Trophoblast cell (in vitro differentiated cells and primary cell): ENCODE data around the gene DNAH3.
"Not testable (repeated sequence)": the region's sequence is repeated elsewhere in the genome, so short reads cannot be mapped to it uniquely, and the experiment has no call there.

Experiments
- DNase-seq, 2 donors: peaks; one replicate each; pipeline ENCODE4 v3.0.0-alpha.2; 2016
- H2AFZ ChIP-seq: 2 replicates; pipeline ENCODE4 v1.6.1; 2013; ENCODE audit warnings: low read length, moderate library complexity, mild to moderate bottlenecking; ENCODE audit not compliant: insufficient read depth, poor library complexity
- H2AK5ac ChIP-seq: 2 replicates; pipeline ENCODE4 v1.6.1; 2013; ENCODE audit warnings: mild to moderate bottlenecking, low read length
- H2BK120ac ChIP-seq: 2 replicates; pipeline ENCODE4 v1.6.1; 2013; ENCODE audit warnings: low read length, mild to moderate bottlenecking, moderate library complexity; ENCODE audit not compliant: insufficient read depth, poor library complexity
- H2BK12ac ChIP-seq: 2 replicates; pipeline ENCODE4 v1.6.1; 2013; ENCODE audit warnings: mild to moderate bottlenecking, low read length, moderate library complexity
- H2BK5ac ChIP-seq: 2 replicates; pipeline ENCODE4 v1.6.1; 2013; ENCODE audit warnings: low read length, low read depth, moderate library complexity, mild to moderate bottlenecking; ENCODE audit not compliant: poor library complexity
- H3K14ac ChIP-seq: 2 replicates; pipeline ENCODE4 v1.6.1; 2013; ENCODE audit warnings: mild to moderate bottlenecking, low read length
- H3K18ac ChIP-seq: 2 replicates; pipeline ENCODE4 v1.6.1; 2013; ENCODE audit warnings: mild to moderate bottlenecking, low read length
- H3K23ac ChIP-seq: 2 replicates; pipeline ENCODE4 v1.6.1; 2013; ENCODE audit warnings: low read length
- H3K27ac ChIP-seq: 2 replicates; pipeline ENCODE4 v1.5.1; 2013; ENCODE audit warnings: low read depth, mild to moderate bottlenecking, inconsistent platforms, low read length, moderate library complexity
- H3K27me3 ChIP-seq: 2 replicates; pipeline ENCODE4 v1.6.1; 2013; ENCODE audit warnings: inconsistent platforms, mild to moderate bottlenecking, low read length, moderate library complexity; ENCODE audit not compliant: insufficient read depth
- H3K36me3 ChIP-seq, 2 experiments: 1 replicate in 1 of 2; 2 replicates in 1 of 2; pipeline ENCODE4 v1.6.1; 2013; ENCODE audit warnings: low read length in 2 of 2, mild to moderate bottlenecking in 2 of 2, moderate library complexity in 1 of 2; ENCODE audit not compliant: insufficient read depth in 2 of 2, control insufficient read depth in 1 of 2
- H3K4ac ChIP-seq: 2 replicates; pipeline ENCODE4 v1.6.1; 2013; ENCODE audit warnings: low read depth, mild to moderate bottlenecking, low read length, moderate library complexity
- H3K4me1 ChIP-seq, 2 experiments: 1 replicate in 1 of 2; 2 replicates in 1 of 2; pipeline ENCODE4 v1.6.1; 2013; ENCODE audit warnings: low read length in 2 of 2, mild to moderate bottlenecking in 2 of 2, moderate library complexity in 1 of 2; ENCODE audit not compliant: insufficient read depth in 2 of 2, control insufficient read depth in 1 of 2
- H3K4me2 ChIP-seq: 2 replicates; pipeline ENCODE4 v1.6.1; 2013; ENCODE audit warnings: inconsistent platforms, mild to moderate bottlenecking, low read length, moderate library complexity
- H3K4me3 ChIP-seq: 2 replicates; pipeline ENCODE4 v1.5.1; 2013; ENCODE audit warnings: mild to moderate bottlenecking, low read depth, low read length, inconsistent platforms
- H3K79me1 ChIP-seq: one replicate; pipeline ENCODE4 v1.6.1; 2013; ENCODE audit warnings: low read length
- H3K79me2 ChIP-seq: 2 replicates; pipeline ENCODE4 v1.6.1; 2013; ENCODE audit warnings: low read length, mild to moderate bottlenecking; ENCODE audit not compliant: control insufficient read depth, insufficient read depth, poor library complexity
- H3K9ac ChIP-seq: 2 replicates; pipeline ENCODE4 v1.6.1; 2013; ENCODE audit warnings: mild to moderate bottlenecking, low read length
- H3K9me3 ChIP-seq: 2 replicates; pipeline ENCODE4 v1.6.1; 2013; ENCODE audit warnings: low read depth, mild to moderate bottlenecking, control low read depth, inconsistent platforms, low read length; ENCODE audit not compliant: insufficient read depth
- H4K12ac ChIP-seq: 2 replicates; pipeline ENCODE4 v1.6.1; 2013; ENCODE audit warnings: low read depth, mild to moderate bottlenecking, low read length, moderate library complexity
- H4K8ac ChIP-seq: 2 replicates; pipeline ENCODE4 v1.6.1; 2013; ENCODE audit warnings: low read depth, mild to moderate bottlenecking, low read length, moderate library complexity
- H4K91ac ChIP-seq: one replicate; pipeline ENCODE4 v1.6.1; 2013; ENCODE audit warnings: low read depth, mild to moderate bottlenecking, low read length, moderate library complexity
- WGBS: extraction: QIAGEN DNeasy Blood & Tissue Kit; methylation state at CpG from one replicate; pipeline ENCODE4 v1.1.7; 2013; ENCODE audit warnings: missing lambda C conversion rate; ENCODE audit not compliant: insufficient read length, insufficient coverage; ENCODE audit errors: extremely low coverage; 5-methylcytosine and 5-hydroxymethylcytosine counted together

The DNAH3 gene

DNA sequence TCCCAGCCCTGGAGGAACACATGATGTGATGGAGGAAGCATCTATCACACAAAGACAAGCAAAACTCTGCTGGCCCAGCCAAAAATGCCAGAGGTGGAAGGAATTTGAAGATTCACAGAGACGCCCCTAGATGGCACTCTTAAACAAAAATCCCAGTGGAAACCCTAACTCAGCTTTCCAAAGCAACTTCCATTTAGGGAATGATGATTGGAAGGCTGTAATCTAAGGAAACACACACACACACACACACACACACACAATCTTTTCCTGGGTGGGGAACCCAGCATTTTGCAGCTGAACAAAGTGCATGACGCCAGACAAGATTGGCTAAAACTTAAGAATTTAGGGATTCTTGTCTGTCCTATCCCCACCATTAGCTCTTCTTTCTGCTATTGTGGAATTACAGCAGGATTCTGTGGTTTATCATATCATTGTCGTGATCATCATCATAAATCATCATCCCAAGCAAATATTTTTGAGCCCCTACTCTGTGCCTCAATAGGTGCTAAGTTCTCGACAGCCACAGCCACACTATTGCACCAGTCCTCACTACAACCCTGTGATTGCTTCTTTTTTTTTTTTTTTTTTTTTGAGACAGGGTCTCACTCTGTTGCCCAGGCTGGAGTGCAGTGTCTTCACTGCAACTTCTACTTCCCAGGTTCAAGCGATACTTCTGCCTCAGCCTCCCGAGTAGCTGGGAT, 6.3 kb upstream of the DNAH3 start:
- Histone ChIP-seq H2AK5ac (no peak overlapping the region), H3K27ac (no peak overlapping the region), H3K4me2 (no peak overlapping the region), H3K9ac (no peak overlapping the region), H4K12ac (no peak overlapping the region), H3K9me3 (no peaks in the 10 kb centered on the region), H3K79me1 (peaks cover 6% of the 10 kb centered on the region), H3K79me2 (peaks cover 2% of the 10 kb centered on the region), H3K4me1 (peaks cover 5 to 6% of the 10 kb centered on the region in 2 experiments), H4K91ac (no peak overlapping the region), H3K27me3 (no peaks in the 10 kb centered on the region), H3K18ac (no peak overlapping the region), H4K8ac (no peak overlapping the region), H2BK12ac (no peak overlapping the region), H3K4ac (no peak overlapping the region), H2BK5ac (no peak overlapping the region), H3K4me3 (no peak overlapping the region), H3K14ac (no peak overlapping the region), H2BK120ac (no peak overlapping the region), H2AFZ (no peak overlapping the region), H3K36me3 (peaks cover 0 to 3% of the 10 kb centered on the region in 2 experiments), H3K23ac (no peak overlapping the region)
- DNase-seq = peak; percentile 27 to 78
- no CpG with 5 or more reads among the region's 6 CpGs for WGBS

DNA sequence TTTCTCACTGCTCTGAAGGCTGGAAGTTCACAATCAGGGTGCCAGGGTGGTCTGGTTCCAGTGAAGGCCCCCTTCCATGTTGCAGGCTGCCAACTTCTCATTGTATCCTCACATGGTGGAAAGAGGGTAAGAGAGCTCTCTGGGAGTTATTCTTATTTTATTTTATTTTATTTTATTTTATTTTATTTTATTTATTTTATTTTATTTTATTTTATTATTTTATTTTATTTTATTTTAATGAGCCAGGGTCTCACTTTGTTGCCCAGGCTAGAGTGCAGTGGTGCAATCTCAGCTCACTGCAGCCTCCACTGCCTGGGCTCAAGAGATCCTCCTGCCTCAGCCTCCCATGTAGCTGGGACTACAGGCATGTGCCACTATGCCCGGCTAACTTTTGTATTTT, 5.4 kb upstream of the DNAH3 start:
- H3K27ac ChIP-seq, H2BK5ac ChIP-seq, H2AFZ ChIP-seq, H3K18ac ChIP-seq, H3K4me2 ChIP-seq, H3K4me1 ChIP-seq, H3K27me3 ChIP-seq, H4K12ac ChIP-seq, H3K9me3 ChIP-seq, H3K14ac ChIP-seq, H2AK5ac ChIP-seq, H4K8ac ChIP-seq, DNase-seq, H4K91ac ChIP-seq, H2BK120ac ChIP-seq, H3K4ac ChIP-seq, H3K9ac ChIP-seq, H3K36me3 ChIP-seq, H3K79me1 ChIP-seq, H3K79me2 ChIP-seq, H3K4me3 ChIP-seq, H2BK12ac ChIP-seq, H3K23ac ChIP-seq: not testable (repeated sequence)
- no CpG with 5 or more reads among the region's 1 CpG for WGBS

DNA sequence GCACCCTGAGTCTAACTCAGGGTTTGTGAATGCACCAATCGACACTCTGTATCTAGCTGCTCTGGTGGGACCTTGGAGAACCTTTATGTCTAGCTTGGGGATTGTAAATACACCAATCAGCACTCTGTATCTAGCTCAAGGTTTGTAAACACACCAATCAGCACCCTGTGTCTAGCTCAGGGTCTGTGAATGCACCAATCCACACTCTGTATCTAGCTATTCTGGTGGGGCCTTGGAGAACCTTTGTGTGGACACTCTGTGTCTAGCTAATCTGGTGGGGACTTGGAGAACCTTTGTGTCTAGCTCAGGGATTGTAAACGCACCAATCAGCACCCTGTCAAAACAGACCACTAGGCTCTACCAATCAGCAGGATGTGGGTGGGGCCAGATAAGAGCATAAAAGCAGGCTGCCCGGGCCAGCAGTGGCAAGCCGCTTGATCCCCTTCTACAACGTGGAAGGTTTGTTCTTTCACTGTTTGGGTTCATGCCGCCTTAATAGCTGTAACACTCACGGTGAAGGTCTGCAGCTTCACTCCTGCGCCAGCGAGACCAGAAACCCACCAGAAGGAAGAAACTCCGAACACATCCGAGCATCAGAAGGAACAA, 2.6 kb upstream of the DNAH3 start:
- not testable (repeated sequence) for H3K9me3 ChIP-seq, H3K36me3 ChIP-seq, H3K4me3 ChIP-seq, H2AFZ ChIP-seq, H4K12ac ChIP-seq, H3K18ac ChIP-seq, H3K23ac ChIP-seq, H2BK120ac ChIP-seq, H2BK12ac ChIP-seq, H3K4me1 ChIP-seq, DNase-seq, H3K79me1 ChIP-seq, H3K4me2 ChIP-seq, H4K8ac ChIP-seq, H3K27me3 ChIP-seq, H4K91ac ChIP-seq, H2AK5ac ChIP-seq, H3K79me2 ChIP-seq, H3K4ac ChIP-seq, H3K14ac ChIP-seq, H3K27ac ChIP-seq, H3K9ac ChIP-seq, H2BK5ac ChIP-seq
- no CpG with 5 or more reads among the region's 11 CpGs for WGBS

DNA sequence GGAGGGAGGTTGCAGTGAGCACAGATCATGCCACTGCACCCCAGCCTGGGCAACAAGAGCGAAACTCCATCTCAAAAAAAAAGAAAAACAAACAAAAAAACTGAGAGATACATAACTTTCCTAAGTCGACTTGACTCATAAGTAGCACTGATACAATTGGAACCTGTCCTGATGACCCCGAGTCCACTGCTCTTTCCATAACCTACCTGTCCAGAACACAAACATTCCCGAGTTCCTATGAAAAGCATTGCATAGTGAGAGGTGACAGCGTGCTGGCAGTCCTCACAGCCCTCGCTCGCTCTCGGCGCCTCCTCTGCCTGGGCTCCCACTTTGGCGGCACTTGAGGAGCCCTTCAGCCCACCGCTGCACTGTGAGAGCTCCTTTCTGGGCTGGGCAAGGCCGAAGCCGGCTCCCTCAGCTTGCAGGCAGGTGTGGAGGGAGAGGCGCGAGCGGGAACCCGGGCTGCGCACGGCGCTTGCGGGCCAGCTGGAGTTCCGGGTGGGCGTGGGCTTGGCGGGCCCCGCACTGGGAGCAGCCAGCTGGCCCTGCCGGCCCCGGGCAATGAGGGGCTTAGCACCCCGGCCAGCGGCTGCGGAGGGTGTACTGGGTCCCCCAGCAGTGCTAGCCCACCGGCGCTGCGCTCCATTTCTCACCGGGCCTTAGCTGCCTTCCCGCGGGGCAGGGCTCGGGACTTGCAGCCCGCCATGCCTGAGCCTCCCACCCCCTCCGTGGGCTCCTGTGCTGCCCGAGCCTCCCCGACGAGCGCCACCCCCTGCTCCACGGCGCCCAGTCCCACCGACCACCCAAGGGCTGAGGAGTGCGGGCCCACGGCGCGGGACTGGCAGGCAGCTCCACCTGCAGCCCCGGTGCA, 1.7 kb upstream of the DNAH3 start:
- H2BK5ac ChIP-seq, H3K27ac ChIP-seq, H4K12ac ChIP-seq, H2BK12ac ChIP-seq, H2BK120ac ChIP-seq, H3K9ac ChIP-seq, H3K79me1 ChIP-seq, H3K36me3 ChIP-seq, H2AK5ac ChIP-seq, H3K18ac ChIP-seq, H2AFZ ChIP-seq, H4K91ac ChIP-seq, DNase-seq, H3K27me3 ChIP-seq, H3K14ac ChIP-seq, H4K8ac ChIP-seq, H3K4ac ChIP-seq, H3K79me2 ChIP-seq, H3K9me3 ChIP-seq, H3K23ac ChIP-seq, H3K4me3 ChIP-seq, H3K4me1 ChIP-seq: not testable (repeated sequence)
- peak overlapping the region; percentile 50 for H3K4me2 ChIP-seq
- WGBS = no CpG with 5 or more reads among the region's 51 CpGs
